PC-9 (cell line): ENCODE measurements around the gene GAL3ST1. TPM values are rescaled to one million over a fixed set of nuclear protein-coding genes. Genes with fewer than 3 reads are reported as not detected.

Source experiments
- BruUV-seq: library from RNA; stranded (reverse); fragments of 400-500 nt; replicated peaks from 2 replicates; lab custom pipeline; 2021; lab: Mats Ljungman, UMichigan
- CTCF ChIA-PET: fragments of 300-600 bp; sonication (Branson Sonifier 250); formaldehyde crosslinking; loops from one replicate; lab custom pipeline; 2022; ENCODE audit warnings: antibody characterized with exemption; lab: Charles Lee
- POLR2A ChIA-PET: fragments of 300-600 bp; sonication (Branson Sonifier 250); formaldehyde crosslinking; loops from one replicate; lab custom pipeline; 2022; ENCODE audit warnings: antibody characterized with exemption; ENCODE audit not compliant: unreplicated experiment; lab: Charles Lee
- DNase-seq, 2 experiments: peaks; one replicate each; pipeline versions ENCODE4 v3.0.0 to v3.0.0-alpha.2; 2015 to 2022; ENCODE audit warnings: mixed read lengths in 1 of 2
- H2AFZ ChIP-seq: fragments of 200-600 bp; sonication (generic); 2 replicates; pipeline ENCODE4 v1.8.1; 2017; ENCODE audit warnings: antibody characterized with exemption
- H3F3A ChIP-seq: fragments of 200-600 bp; sonication (generic); 2 replicates; pipeline ENCODE4 v1.8.1; 2017; ENCODE audit warnings: antibody characterized with exemption, mild to moderate bottlenecking, low read depth; ENCODE audit not compliant: insufficient read depth
- H3K27ac ChIP-seq: fragments of 200-600 bp; sonication (generic); 2 replicates; pipeline ENCODE4 v1.6.1; 2016; ENCODE audit warnings: mixed run types
- H3K27me3 ChIP-seq: fragments of 200-600 bp; sonication (generic); 2 replicates; pipeline ENCODE4 v1.6.1; 2016; ENCODE audit warnings: low read depth, mixed run types; ENCODE audit not compliant: insufficient read depth
- H3K36me3 ChIP-seq: fragments of 200-600 bp; sonication (generic); 2 replicates; pipeline ENCODE4 v1.6.1; 2016; ENCODE audit warnings: low read depth, mixed run types
- H3K4me1 ChIP-seq: fragments of 200-600 bp; sonication (generic); replicated peaks from 2 replicates; pipeline ENCODE4 v1.6.1; 2016; ENCODE audit warnings: mixed run types; ENCODE audit not compliant: insufficient read depth
- H3K4me2 ChIP-seq: fragments of 200-600 bp; sonication (generic); 2 replicates; pipeline ENCODE4 v1.6.1; 2017; ENCODE audit warnings: mixed run types
- H3K4me3 ChIP-seq: fragments of 200-600 bp; sonication (generic); 2 replicates; pipeline ENCODE4 v1.6.1; 2016; ENCODE audit warnings: mixed run types
- H3K79me2 ChIP-seq: fragments of 200-600 bp; sonication (generic); 2 replicates; pipeline ENCODE4 v1.6.1; 2017; ENCODE audit warnings: low read depth, mixed run types
- H3K9me2 ChIP-seq: fragments of 200-600 bp; sonication (generic); 2 replicates; pipeline ENCODE4 v1.8.1; 2017; ENCODE audit warnings: mild to moderate bottlenecking; ENCODE audit not compliant: insufficient read depth
- H3K9me3 ChIP-seq: fragments of 200-600 bp; sonication (generic); 2 replicates; pipeline ENCODE4 v1.8.1; 2016; ENCODE audit warnings: low read depth; ENCODE audit not compliant: insufficient read depth
- H4K20me1 ChIP-seq: fragments of 200-600 bp; sonication (generic); 2 replicates; pipeline ENCODE4 v1.8.1; 2017; ENCODE audit not compliant: insufficient read depth
- EZH2 ChIP-seq: fragments of 200-600 bp; sonication (generic); IDR thresholded peaks from 2 replicates; pipeline ENCODE4 v1.8.0; 2017; ENCODE audit warnings: antibody characterized with exemption, low read depth
- intact Hi-C: fragments of 100-400 bp; cut with micrococcal nuclease; formaldehyde crosslinking; loops from one replicate; pipeline ENCODE4 v1.10.0; 2022; ENCODE audit not compliant: unreplicated experiment
- total RNA-seq: library from RNA; stranded (reverse); gene quantifications from 2 replicates; pipeline ENCODE4 v1.2.3, GENCODE V29; 2021
- TF ChIP-seq, protein P1 (sequence below): fragments of 200-600 bp; sonication (generic); conservative IDR thresholded peaks from 2 replicates; pipeline ENCODE4 v1.6.1; 2017; ENCODE audit warnings: mixed run types, antibody characterized with exemption, mild to moderate bottlenecking, moderate library complexity

GAL3ST1 gene
- total RNA-seq, 1 experiment from 2014 or later: 0.52 TPM

DNA sequence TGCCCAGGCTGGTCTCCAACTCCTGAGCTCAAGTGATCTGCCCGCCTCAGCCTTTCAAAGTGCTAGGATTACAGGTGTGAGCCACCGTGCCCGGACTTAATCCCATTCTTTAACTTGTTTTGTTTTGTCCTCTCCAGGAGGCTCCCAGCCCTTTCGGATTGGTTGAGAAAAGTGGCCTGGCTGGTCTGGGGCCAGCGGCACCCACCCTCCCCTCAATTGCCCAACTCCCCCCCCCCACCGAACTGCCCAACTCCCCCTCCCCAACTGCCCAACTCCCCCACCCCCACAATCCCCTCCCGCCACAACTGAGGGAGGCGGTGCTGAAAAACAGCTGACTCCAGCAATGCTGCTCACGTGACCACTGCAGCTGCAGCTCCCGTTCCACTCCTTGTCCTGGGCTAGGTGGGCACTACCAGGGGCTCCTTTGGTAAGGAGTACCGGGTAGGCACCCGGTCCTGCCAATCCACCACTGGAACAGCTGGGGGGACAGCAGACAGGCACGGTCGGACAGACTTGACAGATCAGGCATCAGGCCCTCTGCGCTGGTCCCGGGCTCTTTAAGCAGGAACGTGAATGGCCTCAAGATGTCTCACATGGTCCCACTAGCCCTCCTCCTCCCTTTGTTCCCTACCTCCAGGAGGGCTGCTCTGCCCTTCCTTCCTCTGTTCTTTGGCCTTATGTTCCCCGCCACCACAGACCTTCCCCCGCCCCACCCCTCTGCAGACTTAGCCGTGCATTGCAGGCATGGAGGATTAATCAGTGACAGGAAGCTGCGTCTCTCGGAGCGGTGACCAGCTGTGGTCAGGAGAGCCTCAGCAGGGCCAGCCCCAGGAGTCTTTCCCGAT lies 32.2 kb upstream of the GAL3ST1 start, which contains the start of gene TCN2:
TCN2 (plus strand) TSS at position 720 of the 845 bp plus-strand sequence. CDS start 158 bp downstream, outside the sequence.
- peaks cover 20% of the 10 kb centered on the region for H3F3A ChIP-seq
- no TSS peak for BruUV-seq
- intact Hi-C loops: loop anchor here (10.0 kb wide), 2 partner anchors 182 to 342 kb away; partner anchors contain the start of genes MTFP1 and OSM
- H3K4me2 ChIP-seq: peak within 1 kb of the TSS; percentile 60
- no peak for TF ChIP-seq EZH2
- TF ChIP-seq, protein P1, sequence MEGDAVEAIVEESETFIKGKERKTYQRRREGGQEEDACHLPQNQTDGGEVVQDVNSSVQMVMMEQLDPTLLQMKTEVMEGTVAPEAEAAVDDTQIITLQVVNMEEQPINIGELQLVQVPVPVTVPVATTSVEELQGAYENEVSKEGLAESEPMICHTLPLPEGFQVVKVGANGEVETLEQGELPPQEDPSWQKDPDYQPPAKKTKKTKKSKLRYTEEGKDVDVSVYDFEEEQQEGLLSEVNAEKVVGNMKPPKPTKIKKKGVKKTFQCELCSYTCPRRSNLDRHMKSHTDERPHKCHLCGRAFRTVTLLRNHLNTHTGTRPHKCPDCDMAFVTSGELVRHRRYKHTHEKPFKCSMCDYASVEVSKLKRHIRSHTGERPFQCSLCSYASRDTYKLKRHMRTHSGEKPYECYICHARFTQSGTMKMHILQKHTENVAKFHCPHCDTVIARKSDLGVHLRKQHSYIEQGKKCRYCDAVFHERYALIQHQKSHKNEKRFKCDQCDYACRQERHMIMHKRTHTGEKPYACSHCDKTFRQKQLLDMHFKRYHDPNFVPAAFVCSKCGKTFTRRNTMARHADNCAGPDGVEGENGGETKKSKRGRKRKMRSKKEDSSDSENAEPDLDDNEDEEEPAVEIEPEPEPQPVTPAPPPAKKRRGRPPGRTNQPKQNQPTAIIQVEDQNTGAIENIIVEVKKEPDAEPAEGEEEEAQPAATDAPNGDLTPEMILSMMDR: no peak
- no peaks in the 10 kb centered on the region for H3K79me2 ChIP-seq
- peak within 1 kb of the TSS; percentile 46; the same call in 1 of the 2 replicates for H3K4me3 ChIP-seq
- DNase-seq: peak in 1 of 2 experiments; percentile 53
- H3K27me3 ChIP-seq: no peaks in the 10 kb centered on the region
- no peaks in the 10 kb centered on the region for H3K9me3 ChIP-seq
- ChIA-PET POLR2A (interaction anchor here (0.6 to 1.5 kb wide), 4 partner anchors 87 to 1182 kb away, joined by 4 to 22 read pairs (median 6); no protein-coding TSS in a partner anchor), CTCF (interaction anchor here (0.6 to 0.9 kb wide), 8 partner anchors 13 to 1721 kb away, joined by 3 to 14 read pairs (median 6); no protein-coding TSS in a partner anchor)
- no peaks in the 10 kb centered on the region for H4K20me1 ChIP-seq
- H2AFZ ChIP-seq: peak within 1 kb of the TSS; percentile 63; the same call in 1 of the 2 replicates
- peaks cover 34% of the 10 kb centered on the region for H3K4me1 ChIP-seq
- no peaks in the 10 kb centered on the region for H3K9me2 ChIP-seq
- no peaks in the 10 kb centered on the region for H3K36me3 ChIP-seq
- no peak within 1 kb of the TSS for H3K27ac ChIP-seq

DNA sequence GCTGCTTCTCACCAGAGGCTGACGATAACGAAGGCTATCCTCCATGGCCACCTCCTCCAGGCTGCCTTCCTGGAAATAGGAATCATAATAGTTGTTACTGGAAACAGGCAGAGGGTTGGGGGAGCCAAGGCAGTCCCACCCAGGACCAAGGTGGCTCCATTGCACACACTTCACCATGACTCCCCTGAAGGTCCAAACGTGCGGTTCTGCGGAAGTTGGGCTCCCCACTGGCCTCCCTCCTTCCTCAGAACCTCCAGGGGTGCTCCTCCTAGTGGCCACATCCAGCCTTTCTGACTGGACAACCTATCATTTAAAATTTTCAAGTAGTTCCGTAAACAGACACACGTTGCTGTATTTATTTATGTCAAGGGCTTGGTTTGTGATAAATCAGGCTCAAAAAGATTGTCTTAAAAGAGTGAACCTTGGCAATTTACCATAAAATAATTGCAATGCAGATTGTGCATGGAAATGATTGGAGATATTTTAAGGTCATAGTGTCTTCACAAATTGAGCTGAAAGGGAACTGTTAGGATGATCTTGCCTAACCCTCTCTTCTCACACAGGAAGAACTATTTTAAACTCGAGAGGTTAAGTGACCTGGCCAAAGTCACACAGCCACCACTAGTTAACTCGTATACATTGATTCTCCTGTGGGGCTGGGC lies 31.1 kb upstream of the GAL3ST1 start:
- Histone ChIP-seq H3K27me3 (no peaks in the 10 kb centered on the region), H3K36me3 (no peaks in the 10 kb centered on the region), H3K9me2 (no peaks in the 10 kb centered on the region), H3K27ac (no peak overlapping the region), H3K9me3 (no peaks in the 10 kb centered on the region), H3F3A (peaks cover 20% of the 10 kb centered on the region), H4K20me1 (no peaks in the 10 kb centered on the region), H3K79me2 (no peaks in the 10 kb centered on the region), H3K4me2 (peak overlapping the region; percentile 40), H3K4me3 (no peak overlapping the region), H3K4me1 (peaks cover 34% of the 10 kb centered on the region), H2AFZ (no peak overlapping the region)
- no peak for DNase-seq
- ChIA-PET POLR2A (interaction anchor here (0.7 to 1.5 kb wide), 2 partner anchors 179 to 1028 kb away, joined by 6 read pairs; no protein-coding TSS in a partner anchor), CTCF (interaction anchor here (0.6 to 0.9 kb wide), 2 partner anchors 29 to 158 kb away, joined by 3 read pairs; no protein-coding TSS in a partner anchor)
- BruUV-seq: no TSS peak
- no peak for TF ChIP-seq EZH2
- TF ChIP-seq, protein P1: peak; percentile 87
- intact Hi-C loops: loop anchor here (10.0 kb wide), 2 partner anchors 181 to 341 kb away; partner anchors contain the start of genes MTFP1 and OSM

DNA sequence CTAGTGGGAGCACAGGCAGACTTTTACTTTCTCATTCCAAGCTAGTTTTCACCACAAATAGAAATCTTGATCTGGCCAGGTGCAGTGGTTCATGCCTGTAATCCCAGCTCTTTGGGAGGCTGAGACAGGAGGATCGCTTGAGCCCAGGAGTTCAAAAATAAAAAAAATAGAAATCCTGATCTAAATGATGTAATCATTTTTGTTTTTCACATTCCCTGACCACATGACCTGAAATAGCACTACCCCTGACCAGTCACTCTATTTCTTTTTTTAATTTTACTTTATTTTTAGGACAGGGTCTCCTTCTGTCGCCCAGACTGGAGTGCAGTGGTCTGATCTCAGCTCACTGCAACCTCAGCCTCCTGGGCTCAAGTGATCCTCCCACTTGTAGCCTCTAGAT lies 30.3 kb upstream of the GAL3ST1 start:
- Histone ChIP-seq H4K20me1 (no peaks in the 10 kb centered on the region), H3K27me3 (no peaks in the 10 kb centered on the region), H3K9me3 (no peaks in the 10 kb centered on the region), H3K4me2 (no peak overlapping the region), H2AFZ (no peak overlapping the region), H3K4me3 (no peak overlapping the region), H3K79me2 (no peaks in the 10 kb centered on the region), H3K27ac (no peak overlapping the region), H3K4me1 (peaks cover 30% of the 10 kb centered on the region), H3F3A (peaks cover 13% of the 10 kb centered on the region; the same call in 1 of the 2 replicates), H3K9me2 (no peaks in the 10 kb centered on the region), H3K36me3 (no peaks in the 10 kb centered on the region)
- no peak for DNase-seq
- ChIA-PET POLR2A (no interaction called here), CTCF (interaction anchor here (0.8 kb wide), 1 partner anchor 503 kb away, joined by 12 read pairs; the partner anchor contains the start of gene SELENOM)
- intact Hi-C loops: loop anchor here (10.0 kb wide), 2 partner anchors 180 to 340 kb away; partner anchors contain the start of genes MTFP1 and OSM
- TF ChIP-seq, protein P1: no peak
- no peak for TF ChIP-seq EZH2
- no TSS peak for BruUV-seq
